Sigmoid colon (tissue), 7 donors: ENCODE data around the gene GPR50. TPM values are rescaled to one million over a fixed set of nuclear protein-coding genes. Genes with fewer than 3 reads are reported as not detected.

Experiments used
- DNase-seq: peaks from one replicate; pipeline ENCODE4 v3.0.0-alpha.2; 2019
- H3K27ac ChIP-seq, 4 donors: fragments of 200-600 bp; sonication (generic); one replicate each; pipeline ENCODE4 v1.5.1; 2016 to 2019; ENCODE audit warnings: mild to moderate bottlenecking in 1 of 4
- H3K27me3 ChIP-seq, 3 donors: fragments of 200-600 bp; sonication (generic); one replicate each; pipeline ENCODE4 v1.5.1; 2019; ENCODE audit warnings: mild to moderate bottlenecking in 1 of 3
- H3K36me3 ChIP-seq, 4 donors: fragments of 200-600 bp; sonication (generic); one replicate each; pipeline ENCODE4 v1.5.1; 2016 to 2019
- H3K4me1 ChIP-seq, 4 donors: fragments of 200-600 bp; sonication (generic); one replicate each; pipeline ENCODE4 v1.5.1; 2017 to 2019
- H3K4me3 ChIP-seq, 4 donors: fragments of 200-600 bp; sonication (generic); one replicate each; pipeline ENCODE4 v1.5.1; 2017 to 2019; ENCODE audit warnings: mild to moderate bottlenecking in 2 of 4, moderate library complexity in 1 of 4
- H3K9me3 ChIP-seq, 4 donors: fragments of 200-600 bp in 3 of 4; sonication (generic) in 3 of 4; one replicate each; pipeline versions ENCODE4 v1.5.1 to v1.6.1; 2013 to 2019
- CTCF ChIP-seq, 4 experiments: fragments of 450-650 bp in 3 of 4; fragments of 200-600 bp in 1 of 4; IDR thresholded peaks; one replicate each; pipeline ENCODE4 v1.5.1; 2016 to 2019; ENCODE audit warnings: antibody characterized with exemption in 4 of 4, mild to moderate bottlenecking in 3 of 4, moderate library complexity in 2 of 4
- EP300 ChIP-seq, 4 donors: sonication (generic); formaldehyde crosslinking; IDR thresholded peaks; one replicate each; pipeline ENCODE4 v1.6.1; 2017; ENCODE audit warnings: antibody characterized with exemption in 4 of 4
- POLR2A ChIP-seq, 2 donors: fragments of 450-650 bp; IDR thresholded peaks; one replicate each; pipeline ENCODE4 v1.6.1; 2016; ENCODE audit warnings: antibody characterized with exemption in 2 of 2, mild to moderate bottlenecking in 2 of 2, moderate library complexity in 2 of 2
- POLR2AphosphoS5 ChIP-seq, 4 donors: sonication (generic); formaldehyde crosslinking; IDR thresholded peaks; one replicate each; pipeline ENCODE4 v1.6.1; 2017; ENCODE audit warnings: antibody characterized with exemption in 4 of 4
- WGBS, 2 donors: extraction: QIAGEN DNeasy Blood & Tissue Kit; methylation state at CpG; one replicate each; pipeline ENCODE4 v1.1.7; 2013; 5-methylcytosine and 5-hydroxymethylcytosine counted together
- intact Hi-C: fragments of 100-400 bp; cut with DNase I; formaldehyde crosslinking; loops from one replicate; pipeline ENCODE4 v1.15.1; 2023
- polyA plus RNA-seq, 3 donors: library from polyadenylated mRNA; stranded (reverse); fragments of 200-250 nt; gene quantifications; one replicate each; pipeline ENCODE4 v1.2.3, GENCODE V29; 2013
- total RNA-seq, 4 donors: library from RNA; depleted of rRNA; stranded (reverse); fragments of >200 nt; gene quantifications; one replicate each; pipeline ENCODE4 v1.1.0, GENCODE V29; 2016
- donor health status: healthy with polysubstance abuse.
- donor health status: Bipolar disorder and iron deficiency.
- donor health status: healthy.

The GPR50 gene
- total and polyA plus RNA-seq, 7 donors = not detected

- DNase-seq = no peak
- TF ChIP-seq POLR2AphosphoS5 (IDR thresholded peaks at IDR 0.05) = no peak
- TF ChIP-seq CTCF (IDR thresholded peaks at IDR 0.05) = no peak
- no peak for TF ChIP-seq EP300 (IDR thresholded peaks at IDR 0.05)
- TF ChIP-seq POLR2A (IDR thresholded peaks at IDR 0.05) = no peak
- no peak overlapping the region for H3K27ac ChIP-seq
- no peaks in the 10 kb centered on the region for H3K36me3 ChIP-seq
- no peaks in the 10 kb centered on the region for H3K4me1 ChIP-seq
- WGBS, 2 donors = 19 to 35% methylated on average over 6 of the region's 6 CpGs
- peaks cover 0 to 4% (median 0%) of the 10 kb centered on the region in 3 donors for H3K27me3 ChIP-seq
- H3K4me3 ChIP-seq = no peak overlapping the region
- no peaks in the 10 kb centered on the region for H3K9me3 ChIP-seq
- intact Hi-C loops = loop anchor here (10.0 kb wide), 1 partner anchor 201 kb away; no protein-coding TSS in a partner anchor
Measured at GRCh38 chrX:151153667-151154066, 22.7 kb upstream of the GPR50 start.

GRCh38 chrX:151155234-151155633 is 21.1 kb upstream of the GPR50 start:
- H3K27me3 ChIP-seq = peaks cover 0 to 4% (median 0%) of the 10 kb centered on the region in 3 donors
- 60 to 73% methylated on average over 4 of the region's 4 CpGs for whole genome bisulfite sequencing, 2 donors
- no peak overlapping the region for H3K27ac ChIP-seq
- no peak overlapping the region for H3K4me3 ChIP-seq
- TF ChIP-seq EP300 (IDR thresholded peaks at IDR 0.05) (no peak), POLR2A (IDR thresholded peaks at IDR 0.05) (no peak), POLR2AphosphoS5 (IDR thresholded peaks at IDR 0.05) (no peak), CTCF (IDR thresholded peaks at IDR 0.05) (no peak)
- no peaks in the 10 kb centered on the region for H3K4me1 ChIP-seq
- intact Hi-C loops = loop anchor here (10.0 kb wide), 1 partner anchor 200 kb away; no protein-coding TSS in a partner anchor
- H3K9me3 ChIP-seq = no peaks in the 10 kb centered on the region
- no peak for DNase-seq
- H3K36me3 ChIP-seq = no peaks in the 10 kb centered on the region

- Histone ChIP-seq H3K4me3 (no peak overlapping the region), H3K9me3 (no peaks in the 10 kb centered on the region), H3K27ac (no peak overlapping the region), H3K27me3 (no peaks in the 10 kb centered on the region), H3K4me1 (no peaks in the 10 kb centered on the region), H3K36me3 (no peaks in the 10 kb centered on the region)
- no peak for TF ChIP-seq EP300 (IDR thresholded peaks at IDR 0.05)
- no peak for TF ChIP-seq POLR2A (IDR thresholded peaks at IDR 0.05)
- TF ChIP-seq CTCF (IDR thresholded peaks at IDR 0.05) = no peak
- TF ChIP-seq POLR2AphosphoS5 (IDR thresholded peaks at IDR 0.05) = no peak
- intact Hi-C loops = no loop called here
- DNase-seq = no peak
- WGBS, 2 donors = 67 to 80% methylated on average over 4 of the region's 4 CpGs
Measured at GRCh38 chrX:151161690-151162089, 14.7 kb upstream of the GPR50 start.

- H3K4me1 ChIP-seq = no peaks in the 10 kb centered on the region
- 69 to 77% methylated on average over 7 of the region's 7 CpGs for WGBS, 2 donors
- no peak for DNase-seq
- intact Hi-C loops = no loop called here
- H3K27me3 ChIP-seq = no peaks in the 10 kb centered on the region
- H3K4me3 ChIP-seq = no peak overlapping the region
- no peaks in the 10 kb centered on the region for H3K9me3 ChIP-seq
- no peak overlapping the region for H3K27ac ChIP-seq
- TF ChIP-seq CTCF (IDR thresholded peaks at IDR 0.05) (no peak), POLR2AphosphoS5 (IDR thresholded peaks at IDR 0.05) (no peak), POLR2A (IDR thresholded peaks at IDR 0.05) (no peak), EP300 (IDR thresholded peaks at IDR 0.05) (no peak)
- H3K36me3 ChIP-seq = no peaks in the 10 kb centered on the region
Measured at GRCh38 chrX:151167791-151168345, 8.5 kb upstream of the GPR50 start.

GRCh38 chrX:151169783-151170182 is 6.6 kb upstream of the GPR50 start:
- Histone ChIP-seq H3K27me3 (peaks cover 0 to 13% (median 0%) of the 10 kb centered on the region in 3 donors), H3K27ac (no peak overlapping the region), H3K4me1 (no peaks in the 10 kb centered on the region), H3K4me3 (no peak overlapping the region), H3K36me3 (no peaks in the 10 kb centered on the region), H3K9me3 (no peaks in the 10 kb centered on the region)
- intact Hi-C loops = no loop called here
- WGBS, 2 donors = 87 to 90% methylated on average over 1 of the region's 1 CpG
- no peak for TF ChIP-seq CTCF (IDR thresholded peaks at IDR 0.05)
- TF ChIP-seq POLR2A (IDR thresholded peaks at IDR 0.05) = no peak
- TF ChIP-seq POLR2AphosphoS5 (IDR thresholded peaks at IDR 0.05) = no peak
- TF ChIP-seq EP300 (IDR thresholded peaks at IDR 0.05) = no peak
- DNase-seq = no peak
